SK-N-SH treated with all-trans-retinoic acid at 6 μM for 48 hours (cell line): Measurements from ENCODE around the gene CACNA1D.
"Not testable (repeated sequence)": the region's sequence is repeated elsewhere in the genome, so short reads cannot be mapped to it uniquely, and the experiment has no call there.

Experiments used
- ATAC-seq: fragments of 200-7000 bp; cut with Tn5 transposase; 3 replicates; pipeline ENCODE4 v1.9.1; 2020; ENCODE audit warnings: mild to moderate bottlenecking, moderate library complexity
- ARNTL ChIP-seq: fragments of 450-650 bp; formaldehyde crosslinking; IDR thresholded peaks from 2 replicates; pipeline ENCODE4 v1.5.0; 2020; ENCODE audit warnings: low read depth, mild to moderate bottlenecking, moderate library complexity, borderline replicate concordance
- BACH2 ChIP-seq: fragments of 250-450 bp; sonication (Bioruptor Pico); IDR thresholded peaks from 2 replicates; pipeline ENCODE4 v1.9.0; 2021; ENCODE audit warnings: mild to moderate bottlenecking, borderline replicate concordance
- CSDC2 ChIP-seq: fragments of 250-450 bp; sonication (Bioruptor Pico); IDR thresholded peaks from 2 replicates; pipeline ENCODE4 v1.5.0; 2020; ENCODE audit warnings: mild to moderate bottlenecking, moderate library complexity
- ESRRG ChIP-seq: fragments of 250-450 bp; sonication (Bioruptor Pico); IDR thresholded peaks from 2 replicates; pipeline ENCODE4 v1.6.1; 2021; ENCODE audit warnings: mild to moderate bottlenecking
- GLIS3 ChIP-seq: fragments of 250-450 bp; sonication (Bioruptor Pico); IDR thresholded peaks from 2 replicates; pipeline ENCODE4 v1.5.0; 2020; ENCODE audit warnings: mild to moderate bottlenecking, moderate library complexity
- ISL1 ChIP-seq: fragments of 250-450 bp; sonication (Bioruptor Pico); IDR thresholded peaks from 2 replicates; pipeline ENCODE4 v2.1.2; 2022; ENCODE audit warnings: mild to moderate bottlenecking, moderate library complexity
- OSR1 ChIP-seq: fragments of 250-450 bp; sonication (Bioruptor Pico); IDR thresholded peaks from 2 replicates; pipeline ENCODE4 v1.8.0; 2022; ENCODE audit warnings: moderate library complexity, mild to moderate bottlenecking, inconsistent platforms
- PPARA ChIP-seq: fragments of 250-450 bp; sonication (Bioruptor Pico); IDR thresholded peaks from 2 replicates; pipeline ENCODE4 v1.5.0; 2020; ENCODE audit warnings: mild to moderate bottlenecking, borderline replicate concordance
- RARB ChIP-seq: fragments of 250-450 bp; sonication (Bioruptor Pico); IDR thresholded peaks from 2 replicates; pipeline ENCODE4 v1.8.0; 2021; ENCODE audit warnings: mild to moderate bottlenecking, moderate library complexity
- SNAI2 ChIP-seq: fragments of 250-450 bp; sonication (Bioruptor Pico); IDR thresholded peaks from 2 replicates; pipeline ENCODE4 v1.5.0; 2020; ENCODE audit warnings: mild to moderate bottlenecking, moderate library complexity
- TCF4 ChIP-seq: fragments of 250-450 bp; sonication (Bioruptor Pico); IDR thresholded peaks from 2 replicates; pipeline ENCODE4 v1.8.0; 2021; ENCODE audit warnings: mild to moderate bottlenecking, moderate library complexity, borderline replicate concordance
- TOX ChIP-seq: fragments of 250-450 bp; sonication (Bioruptor Pico); IDR thresholded peaks from 2 replicates; pipeline ENCODE4 v1.8.0; 2021; ENCODE audit warnings: mild to moderate bottlenecking, moderate library complexity, borderline replicate concordance
- ZC3H10 ChIP-seq: fragments of 250-450 bp; sonication (Bioruptor Pico); IDR thresholded peaks from 2 replicates; pipeline ENCODE4 v1.5.1; 2021; ENCODE audit warnings: mild to moderate bottlenecking, moderate library complexity
- ZFP3 ChIP-seq: fragments of 250-450 bp; sonication (Bioruptor Pico); IDR thresholded peaks from 2 replicates; pipeline ENCODE4 v1.5.0; 2020; ENCODE audit warnings: mild to moderate bottlenecking, moderate library complexity
- ZFP30 ChIP-seq: fragments of 450-650 bp; formaldehyde crosslinking; IDR thresholded peaks from 2 replicates; pipeline ENCODE4 v1.5.0; 2022; ENCODE audit warnings: mild to moderate bottlenecking, moderate library complexity
- ZNF565 ChIP-seq: fragments of 450-650 bp; formaldehyde crosslinking; conservative IDR thresholded peaks from 2 replicates; pipeline ENCODE4 v1.5.0; 2020; ENCODE audit warnings: low read depth, mild to moderate bottlenecking, moderate library complexity
- ZNF70 ChIP-seq: fragments of 450-650 bp; formaldehyde crosslinking; IDR thresholded peaks from 2 replicates; pipeline ENCODE4 v1.5.0; 2020; ENCODE audit warnings: mild to moderate bottlenecking, moderate library complexity
- ZNF8 ChIP-seq: fragments of 450-650 bp; formaldehyde crosslinking; IDR thresholded peaks from 2 replicates; pipeline ENCODE4 v1.5.0; 2020; ENCODE audit warnings: mild to moderate bottlenecking, moderate library complexity
- TF ChIP-seq, protein P1 (sequence below): fragments of 250-450 bp; sonication (Bioruptor Pico); IDR thresholded peaks from 2 replicates; pipeline ENCODE4 v1.8.0; 2020; ENCODE audit warnings: mild to moderate bottlenecking, moderate library complexity, borderline replicate concordance
- TF ChIP-seq, protein P2 (sequence below): fragments of 250-450 bp; sonication (Bioruptor Pico); IDR thresholded peaks from 2 replicates; pipeline ENCODE4 v1.5.1; 2021; ENCODE audit warnings: mild to moderate bottlenecking, moderate library complexity
- TF ChIP-seq, protein P3 (sequence below): fragments of 250-450 bp; sonication (Bioruptor Pico); IDR thresholded peaks from 2 replicates; pipeline ENCODE4 v1.8.0; 2021; ENCODE audit warnings: low read depth, mild to moderate bottlenecking, moderate library complexity, borderline replicate concordance
- TF ChIP-seq, protein P4 (sequence below): fragments of 250-450 bp; sonication (Bioruptor Pico); IDR thresholded peaks from 2 replicates; pipeline ENCODE4 v1.5.1; 2020; ENCODE audit warnings: low read depth, mild to moderate bottlenecking, moderate library complexity

Gene CACNA1D

DNA sequence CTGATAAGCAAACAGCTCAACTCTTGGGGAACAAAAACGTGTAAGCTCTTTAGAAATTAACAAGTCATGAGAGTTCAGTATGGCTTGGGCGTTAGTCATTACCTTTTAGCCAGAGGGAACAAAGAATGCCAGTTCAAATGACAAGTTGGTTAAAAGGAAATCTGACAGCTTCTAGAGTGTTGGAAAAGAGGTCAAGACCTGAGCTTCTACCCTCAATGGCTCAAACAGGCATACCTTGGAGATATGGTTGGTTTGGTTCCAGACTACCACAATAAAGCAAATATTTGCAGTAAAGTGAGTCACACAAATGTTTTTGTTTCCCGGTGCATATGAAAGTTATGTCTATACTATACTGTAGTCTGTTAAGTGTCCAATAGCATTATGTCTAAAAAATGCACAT, 136.1 kb downstream of the CACNA1D start (continued):
- TF ChIP-seq, protein P1, sequence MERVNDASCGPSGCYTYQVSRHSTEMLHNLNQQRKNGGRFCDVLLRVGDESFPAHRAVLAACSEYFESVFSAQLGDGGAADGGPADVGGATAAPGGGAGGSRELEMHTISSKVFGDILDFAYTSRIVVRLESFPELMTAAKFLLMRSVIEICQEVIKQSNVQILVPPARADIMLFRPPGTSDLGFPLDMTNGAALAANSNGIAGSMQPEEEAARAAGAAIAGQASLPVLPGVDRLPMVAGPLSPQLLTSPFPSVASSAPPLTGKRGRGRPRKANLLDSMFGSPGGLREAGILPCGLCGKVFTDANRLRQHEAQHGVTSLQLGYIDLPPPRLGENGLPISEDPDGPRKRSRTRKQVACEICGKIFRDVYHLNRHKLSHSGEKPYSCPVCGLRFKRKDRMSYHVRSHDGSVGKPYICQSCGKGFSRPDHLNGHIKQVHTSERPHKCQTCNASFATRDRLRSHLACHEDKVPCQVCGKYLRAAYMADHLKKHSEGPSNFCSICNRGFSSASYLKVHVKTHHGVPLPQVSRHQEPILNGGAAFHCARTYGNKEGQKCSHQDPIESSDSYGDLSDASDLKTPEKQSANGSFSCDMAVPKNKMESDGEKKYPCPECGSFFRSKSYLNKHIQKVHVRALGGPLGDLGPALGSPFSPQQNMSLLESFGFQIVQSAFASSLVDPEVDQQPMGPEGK = no peak
- no peak for TF ChIP-seq ZC3H10 (CRISPR knock-in tag)

DNA sequence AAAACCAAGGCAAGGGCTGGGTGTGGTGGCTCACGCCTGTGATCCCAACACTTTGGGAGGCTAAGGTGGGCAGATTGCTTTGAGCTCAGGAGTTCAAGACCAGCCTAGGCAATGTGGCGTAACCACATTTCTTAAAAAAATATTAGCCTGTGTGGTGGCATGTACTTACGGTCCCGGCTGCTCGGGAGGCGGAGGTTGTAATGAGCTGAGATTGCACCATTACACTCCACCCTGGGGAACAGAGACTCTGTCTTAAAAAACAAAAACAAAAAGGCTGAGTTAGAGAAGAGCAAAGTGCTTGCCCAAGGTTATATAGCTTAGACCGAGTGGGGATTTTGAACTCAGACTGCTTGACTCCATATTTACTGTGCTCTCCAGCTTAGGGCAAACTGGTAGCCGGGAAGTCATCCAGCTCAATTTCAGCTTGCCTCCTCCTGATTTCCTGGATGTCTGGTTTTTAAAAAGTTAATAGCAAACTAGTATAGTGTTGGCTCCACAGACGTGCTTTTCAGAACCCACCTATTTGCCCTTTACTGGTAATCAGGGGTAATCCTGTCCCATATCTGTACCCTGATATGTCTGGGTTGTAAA, 138.9 kb downstream of the CACNA1D start:
- TF ChIP-seq OSR1 (no peak), ZNF565 (no peak), TOX (CRISPR knock-in tag) (no peak), ESRRG (CRISPR knock-in tag) (no peak), CSDC2 (CRISPR knock-in tag) (no peak), ISL1 (CRISPR knock-in tag) (no peak), PPARA (CRISPR knock-in tag) (no peak), ARNTL (no peak), BACH2 (no peak)
- TF ChIP-seq, protein P2, sequence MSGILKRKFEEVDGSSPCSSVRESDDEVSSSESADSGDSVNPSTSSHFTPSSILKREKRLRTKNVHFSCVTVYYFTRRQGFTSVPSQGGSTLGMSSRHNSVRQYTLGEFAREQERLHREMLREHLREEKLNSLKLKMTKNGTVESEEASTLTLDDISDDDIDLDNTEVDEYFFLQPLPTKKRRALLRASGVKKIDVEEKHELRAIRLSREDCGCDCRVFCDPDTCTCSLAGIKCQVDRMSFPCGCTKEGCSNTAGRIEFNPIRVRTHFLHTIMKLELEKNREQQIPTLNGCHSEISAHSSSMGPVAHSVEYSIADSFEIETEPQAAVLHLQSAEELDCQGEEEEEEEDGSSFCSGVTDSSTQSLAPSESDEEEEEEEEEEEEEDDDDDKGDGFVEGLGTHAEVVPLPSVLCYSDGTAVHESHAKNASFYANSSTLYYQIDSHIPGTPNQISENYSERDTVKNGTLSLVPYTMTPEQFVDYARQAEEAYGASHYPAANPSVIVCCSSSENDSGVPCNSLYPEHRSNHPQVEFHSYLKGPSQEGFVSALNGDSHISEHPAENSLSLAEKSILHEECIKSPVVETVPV (CRISPR knock-in tag) = no peak
- TF ChIP-seq, protein P3, sequence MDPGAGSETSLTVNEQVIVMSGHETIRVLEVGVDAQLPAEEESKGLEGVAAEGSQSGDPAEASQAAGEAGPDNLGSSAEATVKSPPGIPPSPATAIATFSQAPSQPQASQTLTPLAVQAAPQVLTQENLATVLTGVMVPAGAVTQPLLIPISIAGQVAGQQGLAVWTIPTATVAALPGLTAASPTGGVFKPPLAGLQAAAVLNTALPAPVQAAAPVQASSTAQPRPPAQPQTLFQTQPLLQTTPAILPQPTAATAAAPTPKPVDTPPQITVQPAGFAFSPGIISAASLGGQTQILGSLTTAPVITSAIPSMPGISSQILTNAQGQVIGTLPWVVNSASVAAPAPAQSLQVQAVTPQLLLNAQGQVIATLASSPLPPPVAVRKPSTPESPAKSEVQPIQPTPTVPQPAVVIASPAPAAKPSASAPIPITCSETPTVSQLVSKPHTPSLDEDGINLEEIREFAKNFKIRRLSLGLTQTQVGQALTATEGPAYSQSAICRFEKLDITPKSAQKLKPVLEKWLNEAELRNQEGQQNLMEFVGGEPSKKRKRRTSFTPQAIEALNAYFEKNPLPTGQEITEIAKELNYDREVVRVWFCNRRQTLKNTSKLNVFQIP (CRISPR knock-in tag) = no peak
- TF ChIP-seq, all 23 proteins: peak for 0
- ATAC-seq = no peak

DNA sequence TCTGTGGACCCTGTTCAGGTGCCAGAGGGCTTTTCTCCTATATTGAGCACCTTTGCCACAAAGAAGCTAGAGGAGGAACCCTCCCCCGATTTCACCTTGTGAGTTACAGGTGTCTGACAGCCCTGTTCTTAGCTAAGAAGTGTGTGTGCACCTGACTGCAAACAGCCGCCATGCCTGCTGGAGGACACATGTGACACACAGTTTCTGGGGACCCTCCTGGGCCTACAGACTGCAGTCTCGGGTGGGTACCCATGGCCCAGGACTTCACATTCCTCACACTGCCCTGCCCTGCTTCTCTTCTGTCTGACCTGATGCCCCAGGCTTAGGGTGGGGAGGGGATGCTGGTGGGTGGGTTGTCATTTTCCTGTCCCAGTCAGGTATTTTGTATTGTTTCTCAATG, 140.6 kb downstream of the CACNA1D start:
- no peak for ATAC-seq

DNA sequence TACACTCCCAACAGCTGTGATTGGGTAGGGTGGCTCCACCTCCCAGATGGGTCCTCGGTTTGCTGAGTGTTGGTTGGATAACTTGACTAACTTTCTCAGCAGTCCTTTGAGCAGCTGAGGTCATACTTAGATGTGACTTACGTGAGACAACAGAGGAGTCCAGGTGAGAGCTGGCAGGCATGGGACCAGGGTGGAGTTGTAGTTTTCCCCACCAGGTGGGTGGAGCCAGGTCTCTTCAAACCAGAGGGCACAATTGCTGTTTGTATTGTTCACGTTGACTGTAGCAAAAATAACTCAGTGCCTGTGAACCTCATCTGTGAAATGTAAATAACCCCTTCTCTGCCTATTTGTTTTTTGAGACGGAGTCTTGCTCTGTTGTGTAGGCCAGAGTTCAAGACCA, 144.4 kb downstream of the CACNA1D start:
- ATAC-seq = not testable (repeated sequence)

More for the DNA sequence above, 140.6 kb downstream of the CACNA1D start:
- TF ChIP-seq, protein P4, sequence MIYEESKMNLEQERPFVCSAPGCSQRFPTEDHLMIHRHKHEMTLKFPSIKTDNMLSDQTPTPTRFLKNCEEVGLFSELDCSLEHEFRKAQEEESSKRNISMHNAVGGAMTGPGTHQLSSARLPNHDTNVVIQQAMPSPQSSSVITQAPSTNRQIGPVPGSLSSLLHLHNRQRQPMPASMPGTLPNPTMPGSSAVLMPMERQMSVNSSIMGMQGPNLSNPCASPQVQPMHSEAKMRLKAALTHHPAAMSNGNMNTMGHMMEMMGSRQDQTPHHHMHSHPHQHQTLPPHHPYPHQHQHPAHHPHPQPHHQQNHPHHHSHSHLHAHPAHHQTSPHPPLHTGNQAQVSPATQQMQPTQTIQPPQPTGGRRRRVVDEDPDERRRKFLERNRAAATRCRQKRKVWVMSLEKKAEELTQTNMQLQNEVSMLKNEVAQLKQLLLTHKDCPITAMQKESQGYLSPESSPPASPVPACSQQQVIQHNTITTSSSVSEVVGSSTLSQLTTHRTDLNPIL (CRISPR knock-in tag) = no peak
- no peak for TF ChIP-seq GLIS3 (CRISPR knock-in tag)
- TF ChIP-seq CSDC2 (CRISPR knock-in tag) = no peak
- no peak for TF ChIP-seq ZNF70 (CRISPR knock-in tag)
- TF ChIP-seq SNAI2 (CRISPR knock-in tag) = no peak
- TF ChIP-seq ZFP3 = no peak
- TF ChIP-seq ZNF565 = no peak
- no peak for TF ChIP-seq ISL1 (CRISPR knock-in tag)
- TF ChIP-seq, protein P2 (CRISPR knock-in tag) = no peak
- TF ChIP-seq ZNF8 (CRISPR knock-in tag) = no peak
- TF ChIP-seq ZFP30 (CRISPR knock-in tag) = no peak
- no peak for TF ChIP-seq RARB (CRISPR knock-in tag)
- no peak for TF ChIP-seq PPARA (CRISPR knock-in tag)
- no peak for TF ChIP-seq OSR1

DNA sequence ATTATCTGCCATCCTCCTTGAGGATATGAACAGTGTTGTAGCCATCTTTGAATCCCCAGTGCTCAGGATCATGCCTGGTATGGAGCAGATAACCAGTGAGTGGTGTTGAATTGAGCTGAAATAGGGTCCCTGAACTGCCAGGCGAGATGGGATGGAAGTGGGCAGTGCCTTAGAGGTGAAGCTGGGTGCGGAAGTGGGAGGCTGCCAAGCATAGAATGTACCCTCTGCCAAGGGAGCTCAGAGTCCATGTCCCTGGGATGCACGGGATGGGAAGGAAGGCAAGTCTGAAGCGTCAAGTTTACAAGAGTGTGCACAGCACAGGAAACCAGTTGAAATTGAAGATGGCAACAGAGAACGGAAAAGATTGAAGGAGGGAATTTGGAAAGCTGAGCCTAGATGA, 147.0 kb downstream of the CACNA1D start:
- ATAC-seq = no peak
- no peak for TF ChIP-seq ZNF8 (CRISPR knock-in tag)
- no peak for TF ChIP-seq ZNF70 (CRISPR knock-in tag)
- TF ChIP-seq OSR1 = no peak
- no peak for TF ChIP-seq TCF4
- TF ChIP-seq ZFP30 (CRISPR knock-in tag) = no peak
- no peak for TF ChIP-seq ISL1 (CRISPR knock-in tag)
- no peak for TF ChIP-seq ARNTL
- no peak for TF ChIP-seq CSDC2 (CRISPR knock-in tag)
- TF ChIP-seq, protein P1 = no peak
- TF ChIP-seq PPARA (CRISPR knock-in tag) = no peak
- TF ChIP-seq, protein P3 (CRISPR knock-in tag) = no peak
